A673 (cell line): Measurements from ENCODE around the gene FAM50A.

Experiments used
- EZH2 ChIP-seq: fragments of 200-600 bp; sonication (generic); IDR thresholded peaks from 2 replicates; pipeline ENCODE4 v1.6.1; 2017; ENCODE audit warnings: borderline replicate concordance, low read depth, mild to moderate bottlenecking, mixed read lengths, antibody characterized with exemption, low read length; ENCODE audit not compliant: poor library complexity, severe bottlenecking
- TF ChIP-seq, protein P1 (sequence below): fragments of 300-800, 200-600 bp; sonication (generic); conservative IDR thresholded peaks from 2 replicates; pipeline ENCODE4 v1.5.1; 2017; ENCODE audit warnings: low read depth, mild to moderate bottlenecking, antibody characterized with exemption, low read length, moderate library complexity, mixed read lengths

DNA sequence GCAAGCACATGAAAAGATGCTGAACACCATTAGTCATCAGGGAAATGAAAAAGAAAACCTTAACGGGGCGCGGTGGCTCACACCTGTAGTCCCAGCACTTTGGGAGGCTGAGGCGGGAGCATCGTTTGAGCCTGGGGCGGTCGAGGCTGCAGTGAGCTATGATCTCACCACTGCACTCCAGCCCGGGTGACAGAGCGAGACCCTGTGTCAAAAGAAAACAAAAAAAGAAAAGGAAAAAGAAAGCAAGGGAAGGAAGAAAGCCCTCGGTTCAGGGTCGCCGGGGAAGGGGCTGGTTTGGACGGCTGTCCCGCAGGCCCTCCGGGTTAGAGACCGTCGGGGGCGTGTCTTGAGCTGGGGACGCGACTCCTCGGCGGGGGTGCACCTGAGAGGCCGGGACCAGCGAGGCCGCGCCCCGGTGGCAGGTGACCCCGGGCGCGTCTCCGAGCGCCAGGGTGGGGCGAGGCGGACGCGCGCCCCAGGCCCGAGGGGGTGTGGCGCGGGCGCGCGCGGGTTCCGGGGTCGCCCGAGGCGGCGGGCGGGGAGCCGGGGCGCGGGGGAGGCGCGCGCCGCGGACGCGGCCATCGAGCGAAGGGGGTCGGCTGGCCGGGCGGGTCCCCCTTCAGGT, 13.7 kb downstream of the FAM50A start:
- TF ChIP-seq, protein P1, sequence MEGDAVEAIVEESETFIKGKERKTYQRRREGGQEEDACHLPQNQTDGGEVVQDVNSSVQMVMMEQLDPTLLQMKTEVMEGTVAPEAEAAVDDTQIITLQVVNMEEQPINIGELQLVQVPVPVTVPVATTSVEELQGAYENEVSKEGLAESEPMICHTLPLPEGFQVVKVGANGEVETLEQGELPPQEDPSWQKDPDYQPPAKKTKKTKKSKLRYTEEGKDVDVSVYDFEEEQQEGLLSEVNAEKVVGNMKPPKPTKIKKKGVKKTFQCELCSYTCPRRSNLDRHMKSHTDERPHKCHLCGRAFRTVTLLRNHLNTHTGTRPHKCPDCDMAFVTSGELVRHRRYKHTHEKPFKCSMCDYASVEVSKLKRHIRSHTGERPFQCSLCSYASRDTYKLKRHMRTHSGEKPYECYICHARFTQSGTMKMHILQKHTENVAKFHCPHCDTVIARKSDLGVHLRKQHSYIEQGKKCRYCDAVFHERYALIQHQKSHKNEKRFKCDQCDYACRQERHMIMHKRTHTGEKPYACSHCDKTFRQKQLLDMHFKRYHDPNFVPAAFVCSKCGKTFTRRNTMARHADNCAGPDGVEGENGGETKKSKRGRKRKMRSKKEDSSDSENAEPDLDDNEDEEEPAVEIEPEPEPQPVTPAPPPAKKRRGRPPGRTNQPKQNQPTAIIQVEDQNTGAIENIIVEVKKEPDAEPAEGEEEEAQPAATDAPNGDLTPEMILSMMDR = no peak
- no peak for TF ChIP-seq EZH2
